ENCODE results near the gene AXIN1.
"Not testable (repeated sequence)": the region's sequence is repeated elsewhere in the genome, so short reads cannot be mapped to it uniquely, and the experiment has no call there.

Gene AXIN1

GRCh38 chr16:381789-382717, 29.5 kb upstream of the AXIN1 start, which contains the start of gene PGAP6:
Gene PGAP6 (minus strand): TSS chr16:381978. CDS start chr16:381821, 157 bp downstream.
- peak within 1 kb of the TSS; percentile 75 for H3K4me3 ChIP-seq (ENCODE audit: low read depth, low read length)
- no peak for DNase-seq (ENCODE audit: low read depth)

GRCh38 chr16:381012-381788, 28.7 kb upstream of the AXIN1 start:
- peak overlapping the region; percentile 75 for H3K4me3 ChIP-seq (ENCODE audit: low read depth, low read length)
- DNase-seq (ENCODE audit: low read depth): no peak

- DNase-seq (ENCODE audit: low read depth): no peak
- peak overlapping the region; percentile 75 for H3K4me3 ChIP-seq (ENCODE audit: low read depth, low read length)
These were observed 28.2 kb upstream of the AXIN1 start for GRCh38 chr16:380762-381011.

- no peak for DNase-seq (ENCODE audit: low read depth)
- H3K4me3 ChIP-seq (ENCODE audit: low read depth, low read length): peak overlapping the region; percentile 75
These were observed 27.6 kb upstream of the AXIN1 start for GRCh38 chr16:379961-380761.

GRCh38 chr16:379183-379960, 26.8 kb upstream of the AXIN1 start:
- H3K4me3 ChIP-seq (ENCODE audit: low read depth, low read length): no peak overlapping the region
- DNase-seq (ENCODE audit: low read depth): no peak

GRCh38 chr16:378821-379182, 26.3 kb upstream of the AXIN1 start:
- H3K4me3 ChIP-seq (ENCODE audit: low read depth, low read length): no peak overlapping the region
- DNase-seq (ENCODE audit: low read depth): no peak

GRCh38 chr16:378113-378820, 25.7 kb upstream of the AXIN1 start:
- DNase-seq (ENCODE audit: low read depth); H3K4me3 ChIP-seq (ENCODE audit: low read depth, low read length): not testable (repeated sequence)

- H3K4me3 ChIP-seq (ENCODE audit: low read depth, low read length): no peak overlapping the region
- DNase-seq (ENCODE audit: low read depth): no peak
These were observed 25.0 kb upstream of the AXIN1 start for GRCh38 chr16:377419-377951.

GRCh38 chr16:376817-377418, 24.4 kb upstream of the AXIN1 start:
- DNase-seq (ENCODE audit: low read depth): no peak
- no peak overlapping the region for H3K4me3 ChIP-seq (ENCODE audit: low read depth, low read length)

GRCh38 chr16:375927-376816, 23.6 kb upstream of the AXIN1 start:
- no peak for DNase-seq (ENCODE audit: low read depth)
- no peak overlapping the region for H3K4me3 ChIP-seq (ENCODE audit: low read depth, low read length)

GRCh38 chr16:375212-375611, 22.7 kb upstream of the AXIN1 start:
- no peak overlapping the region for H3K4me3 ChIP-seq (ENCODE audit: low read depth, low read length)
- no peak for DNase-seq (ENCODE audit: low read depth)

GRCh38 chr16:374616-374926, 22.0 kb upstream of the AXIN1 start:
- no peak for DNase-seq (ENCODE audit: low read depth)
- no peak overlapping the region for H3K4me3 ChIP-seq (ENCODE audit: low read depth, low read length)

- DNase-seq (ENCODE audit: low read depth): no peak
- no peak overlapping the region for H3K4me3 ChIP-seq (ENCODE audit: low read depth, low read length)
These were observed 21.5 kb upstream of the AXIN1 start for GRCh38 chr16:373848-374615.

- no peak for DNase-seq (ENCODE audit: low read depth)
- H3K4me3 ChIP-seq (ENCODE audit: low read depth, low read length): no peak overlapping the region
These were observed 20.6 kb upstream of the AXIN1 start for GRCh38 chr16:373020-373598.

- DNase-seq (ENCODE audit: low read depth): no peak
These were observed 19.9 kb upstream of the AXIN1 start for GRCh38 chr16:372302-372983.

More at GRCh38 chr16:372302-372983, 19.9 kb upstream of the AXIN1 start:
- no peak overlapping the region for H3K4me3 ChIP-seq (ENCODE audit: low read depth, low read length)
